ENCODE results near the gene CNTN1.

CNTN1 gene

GRCh38 chr12:40898505-40898904, 206.3 kb downstream of the CNTN1 start:
- no peak overlapping the region for H3K27ac ChIP-seq
- H3K36me3 ChIP-seq, result no peaks in the 10 kb centered on the region
- H3K27me3 ChIP-seq (ENCODE audit: insufficient read depth, low read depth, severe bottlenecking), result no peaks in the 10 kb centered on the region
- no peak overlapping the region for H3K4me3 ChIP-seq (ENCODE audit: low read depth, low read length)
- TF ChIP-seq CTCF (IDR thresholded peaks at IDR 0.05; ENCODE audit: low read depth, low read length), result no peak
- DNase-seq, result no peak
- no peaks in the 10 kb centered on the region for H3K9me3 ChIP-seq (ENCODE audit: severe bottlenecking)

DNA sequence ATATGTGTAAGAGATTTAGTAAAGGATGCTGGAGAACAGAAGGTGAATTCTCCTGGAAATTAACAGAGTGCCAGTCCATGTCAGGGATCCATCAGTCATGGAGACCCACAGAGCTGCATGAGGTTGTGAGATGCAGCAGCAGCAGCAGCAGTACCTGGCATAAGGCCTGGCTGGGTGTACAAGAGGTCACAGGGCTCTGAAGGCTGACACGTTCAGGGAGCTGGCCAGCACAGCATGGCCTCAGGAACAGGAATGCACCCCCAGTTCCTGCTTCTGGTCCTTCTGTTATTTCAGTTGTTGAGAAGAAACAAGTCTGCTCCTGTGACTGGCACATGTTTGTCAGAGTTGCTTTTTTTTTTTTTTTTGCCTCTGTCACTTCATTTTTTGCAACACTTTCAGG, 210.8 kb downstream of the CNTN1 start:
- no peak for DNase-seq
- Histone ChIP-seq H3K36me3 (no peaks in the 10 kb centered on the region), H3K27ac (no peak overlapping the region), H3K4me3 (ENCODE audit: low read depth, low read length) (no peak overlapping the region), H3K27me3 (ENCODE audit: insufficient read depth, low read depth, severe bottlenecking) (no peaks in the 10 kb centered on the region), H3K9me3 (ENCODE audit: severe bottlenecking) (no peaks in the 10 kb centered on the region)
- no peak for TF ChIP-seq CTCF (IDR thresholded peaks at IDR 0.05; ENCODE audit: low read depth, low read length)

DNA sequence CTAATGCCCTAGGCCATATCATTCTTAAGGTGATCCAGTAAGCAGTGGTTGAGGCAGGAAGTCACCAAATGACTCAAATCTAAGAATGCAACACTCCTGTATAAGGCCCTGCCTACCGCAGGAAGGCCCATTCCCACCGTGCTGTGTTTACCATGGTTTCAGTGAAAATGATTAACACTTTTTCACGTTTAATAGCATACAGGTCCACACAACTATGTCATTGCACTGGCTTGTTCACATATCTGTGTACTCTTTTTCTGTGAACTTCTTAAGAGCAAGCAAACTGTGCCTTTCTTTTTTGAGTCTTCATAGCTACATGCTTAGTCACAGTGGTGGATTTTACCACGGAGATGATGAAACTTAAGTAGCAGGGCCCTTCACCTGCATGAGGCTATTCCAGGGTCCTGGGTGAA, 214.9 kb downstream of the CNTN1 start:
- Histone ChIP-seq H3K27ac (no peak overlapping the region), H3K27me3 (ENCODE audit: insufficient read depth, low read depth, severe bottlenecking) (no peaks in the 10 kb centered on the region), H3K4me3 (ENCODE audit: low read depth, low read length) (no peak overlapping the region), H3K36me3 (no peaks in the 10 kb centered on the region), H3K9me3 (ENCODE audit: severe bottlenecking) (no peaks in the 10 kb centered on the region)
- no peak for TF ChIP-seq CTCF (IDR thresholded peaks at IDR 0.05; ENCODE audit: low read depth, low read length)
- DNase-seq, result no peak

DNA sequence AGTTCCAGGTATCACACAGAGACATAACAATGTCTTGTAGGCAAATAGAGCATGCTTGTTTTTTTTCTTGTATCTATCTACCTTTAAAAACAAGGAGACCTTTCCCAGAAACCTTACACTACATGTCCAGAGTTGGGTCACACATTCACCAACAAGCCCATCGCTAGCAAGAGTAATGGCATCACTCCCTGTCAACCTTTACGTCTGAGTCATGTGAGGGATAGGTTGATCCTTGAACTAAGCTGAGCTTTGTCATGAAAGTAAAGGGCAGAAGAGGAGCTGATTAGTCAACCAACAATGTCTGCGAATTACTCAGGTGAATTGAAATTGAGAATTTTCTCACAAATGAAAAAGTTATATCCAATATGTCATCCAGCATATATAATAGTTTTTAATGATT, 219.4 kb downstream of the CNTN1 start:
- H3K4me3 ChIP-seq (ENCODE audit: low read depth, low read length), result no peak overlapping the region
- H3K9me3 ChIP-seq (ENCODE audit: severe bottlenecking), result no peaks in the 10 kb centered on the region
- no peak for TF ChIP-seq CTCF (IDR thresholded peaks at IDR 0.05; ENCODE audit: low read depth, low read length)
- no peaks in the 10 kb centered on the region for H3K27me3 ChIP-seq (ENCODE audit: insufficient read depth, low read depth, severe bottlenecking)
- H3K36me3 ChIP-seq, result no peaks in the 10 kb centered on the region
- H3K27ac ChIP-seq, result no peak overlapping the region
- no peak for DNase-seq

- no peak for DNase-seq
- no peak for TF ChIP-seq CTCF (IDR thresholded peaks at IDR 0.05; ENCODE audit: low read depth, low read length)
- Histone ChIP-seq H3K27ac (no peak overlapping the region), H3K36me3 (no peaks in the 10 kb centered on the region), H3K9me3 (ENCODE audit: severe bottlenecking) (no peaks in the 10 kb centered on the region), H3K27me3 (ENCODE audit: insufficient read depth, low read depth, severe bottlenecking) (no peaks in the 10 kb centered on the region), H3K4me3 (ENCODE audit: low read depth, low read length) (no peak overlapping the region)
Measured at GRCh38 chr12:40915172-40915571, 222.9 kb downstream of the CNTN1 start.

DNA sequence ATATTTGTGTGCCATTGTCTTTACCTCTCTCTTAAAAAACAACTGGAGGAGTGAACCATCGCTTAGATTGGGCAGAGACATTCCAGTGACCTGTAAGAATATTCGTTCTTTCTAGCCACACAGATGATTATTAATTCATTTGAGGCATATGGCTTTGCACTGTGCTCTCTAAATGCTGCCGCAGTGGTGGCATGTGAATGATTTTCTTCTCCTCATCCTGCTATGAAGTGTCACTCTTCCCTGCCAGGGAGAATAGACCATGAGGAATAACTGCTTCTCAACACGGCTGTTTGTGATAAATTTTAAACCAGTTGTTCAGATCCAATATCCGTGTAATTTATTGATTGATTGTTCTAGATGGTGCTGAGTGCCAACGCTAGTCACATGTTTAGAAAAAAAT, 225.3 kb downstream of the CNTN1 start:
- no peak for DNase-seq
- no peak for TF ChIP-seq CTCF (IDR thresholded peaks at IDR 0.05; ENCODE audit: low read depth, low read length)
- no peaks in the 10 kb centered on the region for H3K27me3 ChIP-seq (ENCODE audit: insufficient read depth, low read depth, severe bottlenecking)
- H3K27ac ChIP-seq, result no peak overlapping the region
- H3K36me3 ChIP-seq, result no peaks in the 10 kb centered on the region
- H3K9me3 ChIP-seq (ENCODE audit: severe bottlenecking), result no peaks in the 10 kb centered on the region
- H3K4me3 ChIP-seq (ENCODE audit: low read depth, low read length), result no peak overlapping the region
